Limb (tissue), 2 donors: ENCODE data around the gene DNAJC30.
"Not testable (repeated sequence)": the region's sequence is repeated elsewhere in the genome, so short reads cannot be mapped to it uniquely, and the experiment has no call there.

Experiments used
- DNase-seq, 2 donors: peaks; one replicate each; pipeline ENCODE4 v3.0.0-alpha.2; 2016; ENCODE audit errors: extremely low spot score in 2 of 2

The DNAJC30 gene

DNA sequence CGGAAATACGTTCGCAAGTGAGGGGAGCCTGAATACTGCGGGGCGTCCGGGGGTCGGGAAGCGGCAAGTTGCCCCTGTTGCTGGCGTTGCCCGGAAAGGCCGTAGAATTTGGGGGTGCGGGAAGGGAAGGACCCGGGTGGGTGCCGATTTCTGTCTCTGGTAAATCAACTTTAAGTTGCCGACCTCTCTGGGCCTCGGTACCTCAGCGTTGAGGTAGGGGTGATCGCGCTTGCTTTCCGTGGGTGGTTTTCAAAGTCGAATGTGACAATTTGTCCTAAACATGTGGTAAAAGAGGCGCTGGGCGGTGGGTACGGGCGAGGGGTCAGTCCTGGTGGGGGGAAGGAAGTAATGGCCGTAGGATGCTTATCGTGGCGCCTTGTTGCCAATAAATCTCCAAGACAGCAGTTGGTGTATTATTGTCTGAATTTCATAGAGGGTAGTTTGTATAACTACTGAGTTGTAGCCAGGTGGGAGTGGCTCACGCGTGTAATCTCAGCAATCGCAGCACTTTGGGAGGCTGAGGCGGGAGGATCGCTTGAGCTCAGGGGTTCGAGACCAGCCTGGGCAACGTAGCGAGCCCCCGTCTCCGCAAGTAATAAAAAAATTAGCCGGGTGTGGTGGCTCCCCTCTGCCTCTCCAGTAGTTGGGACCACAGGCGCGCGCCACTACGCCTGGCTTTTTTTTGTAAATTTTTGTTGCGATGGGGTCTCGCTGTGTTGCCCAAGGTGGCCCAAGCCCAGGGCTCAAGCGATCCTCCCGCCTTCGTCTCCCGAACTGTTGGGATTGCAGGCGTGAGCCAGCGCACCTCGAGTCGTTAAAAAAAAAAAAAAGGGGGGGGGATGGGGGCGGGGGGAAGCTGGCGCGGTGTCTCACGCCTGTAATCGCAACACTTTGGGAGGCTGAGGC, 788 bp upstream of the DNAJC30 start:
- no peak for DNase-seq

DNA sequence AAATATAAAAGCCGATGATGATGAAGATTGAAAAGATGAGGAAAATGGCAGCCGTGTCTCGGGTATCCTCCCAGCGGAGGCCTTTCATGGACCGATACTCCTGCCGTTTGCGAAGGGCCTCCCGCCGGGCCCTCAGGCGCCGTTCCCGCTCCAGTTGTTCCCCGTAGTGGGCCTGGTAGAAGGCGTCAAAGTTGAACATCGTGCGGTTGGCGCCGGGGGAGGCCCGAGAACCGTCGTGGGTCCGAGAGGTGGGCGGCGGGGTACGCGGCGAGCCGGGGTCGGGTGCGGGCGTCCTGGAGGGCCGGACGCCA, 553 bp downstream of the DNAJC30 start:
- DNase-seq = no peak

DNA sequence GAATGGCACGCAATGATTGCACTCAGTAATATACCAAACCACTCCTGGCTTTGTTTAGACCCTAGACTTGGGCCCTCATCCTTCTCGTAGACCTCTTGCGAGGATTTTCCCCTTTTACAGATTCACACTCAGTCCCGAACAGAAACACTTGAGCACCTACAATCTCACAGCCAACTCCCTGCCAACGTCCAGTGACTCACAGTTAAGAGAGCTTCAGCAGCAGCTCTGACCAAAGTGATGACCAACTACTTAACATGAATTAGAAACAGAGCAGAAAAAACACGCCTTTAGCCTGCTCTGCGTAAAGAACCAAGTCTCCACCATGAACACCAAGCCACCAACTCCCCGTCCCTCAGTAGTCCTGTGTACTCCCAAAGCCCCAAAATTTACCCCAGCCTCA, 2.2 kb downstream of the DNAJC30 start:
- no peak for DNase-seq

DNA sequence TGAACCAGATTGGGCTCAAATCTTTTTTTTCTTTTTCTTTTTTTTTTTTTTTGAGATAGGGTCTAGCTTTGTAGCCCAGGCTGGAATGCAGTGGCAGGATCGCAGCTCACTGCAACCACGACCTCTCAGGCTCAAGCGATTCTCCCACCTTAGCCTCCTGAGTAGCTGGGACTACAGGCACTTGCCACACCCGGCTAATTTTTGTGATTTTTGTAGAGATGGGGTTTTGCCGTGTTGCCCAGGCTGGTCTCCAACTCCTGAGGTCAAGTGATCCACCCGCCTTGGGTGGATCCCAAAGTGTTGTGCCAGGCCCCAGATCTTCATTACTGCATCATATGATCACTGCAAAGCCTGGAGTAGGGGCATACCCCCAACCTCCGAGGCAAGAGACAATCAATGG, 2.8 kb downstream of the DNAJC30 start:
- no peak for DNase-seq

DNA sequence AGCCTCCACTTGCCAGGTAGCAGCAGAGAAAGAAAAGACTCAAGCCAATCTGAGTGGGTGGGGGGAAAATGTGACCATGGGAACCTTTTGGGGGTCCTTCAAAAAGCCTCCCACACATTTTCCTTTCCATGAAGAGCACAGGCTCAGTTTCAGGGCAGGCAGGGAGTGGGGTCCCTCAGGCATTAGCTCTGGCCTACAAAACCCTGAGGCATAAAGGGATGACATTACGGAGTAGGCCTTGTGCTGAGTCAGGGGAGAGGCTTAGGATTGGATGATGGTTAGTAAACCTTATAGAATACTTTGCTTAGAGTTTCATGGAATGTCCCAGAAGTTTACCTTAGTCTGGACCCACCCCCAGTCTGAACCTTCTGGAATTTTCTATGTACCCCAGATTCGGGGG, 3.5 kb downstream of the DNAJC30 start:
- no peak for DNase-seq

DNA sequence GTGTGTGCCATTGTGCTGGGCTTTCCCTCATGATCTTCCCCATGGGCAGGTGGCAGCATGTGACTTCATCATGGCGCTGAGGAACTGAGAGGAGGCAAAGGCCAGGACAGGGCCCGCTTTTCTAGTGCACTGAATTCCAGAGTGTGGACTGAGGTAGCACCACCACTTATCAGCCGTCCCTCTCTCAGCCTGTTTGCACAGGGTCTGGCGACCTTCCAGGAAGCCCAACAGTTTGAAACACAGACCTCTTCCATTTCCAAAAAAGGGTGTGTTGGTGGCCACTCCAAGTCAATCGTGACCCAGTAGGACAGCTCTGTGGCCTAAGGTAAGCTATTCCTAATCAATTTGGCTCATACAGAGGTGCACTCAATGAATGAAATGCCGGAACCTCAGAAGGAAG, 4.4 kb downstream of the DNAJC30 start:
- no peak for DNase-seq

DNA sequence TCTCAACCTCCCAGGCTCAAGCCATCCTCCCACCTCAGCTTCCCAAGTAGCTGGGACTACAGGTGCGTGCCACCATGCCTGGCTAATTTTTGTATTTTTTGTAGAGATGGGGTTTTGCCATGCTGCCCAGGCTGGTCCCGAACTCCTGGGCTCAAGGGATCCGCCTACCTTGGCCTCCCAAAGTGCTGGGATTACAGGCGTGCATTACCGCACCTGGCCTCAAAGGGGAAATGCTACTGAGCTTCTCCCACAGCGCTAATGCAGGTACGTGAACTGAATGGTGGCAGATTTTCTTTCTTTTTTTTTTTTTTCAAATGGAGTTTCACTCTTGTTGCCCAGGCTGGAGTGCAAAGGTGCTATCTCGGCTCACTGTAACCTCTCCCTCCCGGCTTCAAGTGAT, 7.2 kb downstream of the DNAJC30 start:
- not testable (repeated sequence) for DNase-seq

DNA sequence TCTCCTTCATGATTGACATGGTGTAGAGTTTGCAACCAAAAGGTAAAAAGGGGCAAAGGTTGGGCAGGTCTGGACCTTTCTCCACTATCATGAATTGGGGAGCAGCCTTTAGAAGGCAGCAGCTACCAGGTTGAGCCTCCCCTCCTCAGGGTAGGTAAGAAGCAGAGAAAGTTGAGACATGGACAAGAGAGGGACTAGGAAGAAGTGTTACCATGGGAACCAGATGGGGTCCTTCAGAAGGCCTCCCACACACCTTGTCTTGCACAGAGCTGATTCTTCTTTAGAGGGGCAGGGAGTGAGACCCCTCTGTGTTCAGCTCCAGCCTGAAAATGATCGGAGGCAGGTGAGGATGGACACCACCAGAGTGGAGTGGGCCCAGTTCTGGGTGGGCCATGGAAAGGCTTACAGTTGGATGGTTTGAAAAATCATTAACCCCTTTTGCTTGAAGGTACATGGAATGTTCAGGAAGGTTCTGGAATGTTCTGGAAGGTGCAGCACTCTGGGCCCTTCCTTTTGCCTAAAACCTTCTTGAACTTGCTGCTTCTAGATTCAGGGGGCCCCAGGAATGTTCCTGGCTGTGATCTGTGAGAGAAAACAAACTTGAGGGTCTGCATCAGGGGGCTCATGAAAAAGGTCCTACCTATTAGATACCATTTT, 8.7 kb downstream of the DNAJC30 start:
- no peak for DNase-seq

DNA sequence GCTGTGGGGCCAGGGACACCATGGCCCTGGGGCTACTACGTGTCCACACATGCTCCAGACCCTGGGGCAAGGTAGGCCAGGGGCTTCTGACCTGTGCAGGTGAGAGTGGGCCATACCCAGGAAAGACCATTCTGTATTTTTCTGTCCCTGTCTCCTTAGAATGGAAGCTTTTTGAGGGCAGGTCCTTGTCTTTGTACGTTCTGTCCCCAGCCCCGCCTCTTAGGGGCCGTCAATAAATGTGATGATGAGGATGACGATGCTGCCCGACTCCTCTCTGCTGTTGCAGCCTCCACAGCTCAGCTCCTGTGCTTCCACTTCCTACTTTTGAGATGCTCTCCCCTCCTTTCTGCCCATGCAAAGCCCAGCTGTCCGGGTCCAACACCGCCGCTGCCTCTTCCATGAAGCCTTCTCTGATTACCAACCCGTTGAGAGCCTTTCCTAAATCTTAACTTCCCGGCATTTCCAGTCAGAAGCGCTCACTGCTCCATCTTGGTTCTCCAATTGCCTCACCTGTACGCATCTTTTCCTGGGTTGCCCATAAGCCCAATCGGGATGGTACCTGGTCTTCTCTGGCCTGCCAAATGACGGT, 11.3 kb downstream of the DNAJC30 start:
- DNase-seq = no peak

DNA sequence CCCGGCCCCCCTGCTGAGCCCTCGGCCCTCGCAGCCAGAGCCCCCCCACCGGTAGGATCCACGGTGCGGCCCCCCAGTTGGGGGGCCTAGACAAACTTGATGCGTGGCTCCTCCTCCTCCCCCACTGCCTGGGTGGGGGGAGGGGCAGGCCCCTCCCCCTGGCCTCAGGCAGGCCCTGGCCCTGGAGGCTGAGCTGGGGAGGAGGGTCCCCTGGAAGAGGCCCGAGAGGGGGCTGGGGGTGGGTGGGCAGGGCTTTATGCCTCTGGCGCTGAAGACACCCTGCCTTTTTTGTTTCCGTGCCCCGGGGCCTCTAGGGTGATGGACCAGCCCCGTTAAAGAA, 12.0 kb downstream of the DNAJC30 start:
- DNase-seq = no peak

DNA sequence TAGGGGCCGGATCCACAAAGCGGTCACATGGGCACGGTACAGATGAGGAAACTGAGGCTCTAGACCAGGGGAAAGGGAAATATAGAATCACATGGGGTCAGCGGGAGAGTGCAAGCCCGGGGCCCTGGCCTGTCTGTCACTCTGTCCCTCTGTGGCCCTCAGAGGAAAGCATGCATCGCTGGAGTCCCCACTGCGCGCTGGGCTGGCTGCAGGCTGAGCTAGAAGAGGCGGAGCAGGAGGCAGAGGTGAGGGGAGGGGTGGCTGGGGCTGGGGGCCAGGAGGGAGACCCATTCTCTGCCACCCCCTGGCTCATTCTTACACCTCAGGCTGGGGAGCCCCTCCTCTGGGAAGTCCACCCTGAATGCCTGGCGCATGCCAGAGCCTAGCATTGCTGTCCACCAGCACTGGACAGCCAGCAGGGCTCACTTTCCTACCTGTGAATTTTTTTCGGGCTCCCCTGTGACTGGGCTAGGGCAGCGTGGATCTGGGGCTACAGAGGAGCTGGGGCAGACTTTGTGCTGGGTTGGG, 13.3 kb downstream of the DNAJC30 start:
- no peak for DNase-seq

DNA sequence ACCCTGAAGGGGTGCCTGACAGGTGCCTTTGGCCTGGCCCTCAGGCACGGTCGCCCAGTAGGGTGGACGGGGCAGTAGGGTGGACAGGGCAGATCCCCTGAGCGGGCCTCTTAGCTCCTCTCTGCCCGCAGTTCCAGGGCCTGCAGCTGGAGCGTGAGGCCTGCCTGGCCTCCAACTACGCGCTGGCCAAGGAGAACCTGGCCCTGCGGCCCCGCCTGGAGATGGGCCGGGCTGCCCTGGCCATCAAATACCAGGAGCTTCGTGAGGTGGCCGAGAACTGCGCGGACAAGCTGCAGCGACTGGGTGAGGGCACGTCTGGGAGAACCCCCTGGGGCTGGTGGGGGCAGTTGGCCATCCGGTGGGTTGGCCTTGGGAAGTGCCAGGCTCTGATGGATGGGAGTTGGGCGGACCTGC, 14.0 kb downstream of the DNAJC30 start:
- no peak for DNase-seq

DNA sequence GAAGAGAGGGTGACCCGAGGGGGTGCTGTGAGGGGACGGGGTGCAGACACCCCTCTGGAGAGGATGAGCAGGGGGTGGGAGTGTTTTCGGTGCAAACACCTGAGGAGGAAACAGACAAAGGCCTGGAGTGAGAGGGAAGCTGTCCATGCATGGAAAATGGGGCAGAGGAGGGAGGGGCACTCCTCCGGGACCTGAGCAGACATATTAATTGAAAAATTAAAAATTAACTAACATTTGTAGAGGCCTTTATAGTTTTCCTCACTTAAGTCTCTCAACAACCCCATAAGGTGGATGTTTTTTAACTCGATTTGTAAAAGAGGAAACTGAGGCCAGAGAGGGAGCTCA, 14.4 kb downstream of the DNAJC30 start:
- no peak for DNase-seq

DNA sequence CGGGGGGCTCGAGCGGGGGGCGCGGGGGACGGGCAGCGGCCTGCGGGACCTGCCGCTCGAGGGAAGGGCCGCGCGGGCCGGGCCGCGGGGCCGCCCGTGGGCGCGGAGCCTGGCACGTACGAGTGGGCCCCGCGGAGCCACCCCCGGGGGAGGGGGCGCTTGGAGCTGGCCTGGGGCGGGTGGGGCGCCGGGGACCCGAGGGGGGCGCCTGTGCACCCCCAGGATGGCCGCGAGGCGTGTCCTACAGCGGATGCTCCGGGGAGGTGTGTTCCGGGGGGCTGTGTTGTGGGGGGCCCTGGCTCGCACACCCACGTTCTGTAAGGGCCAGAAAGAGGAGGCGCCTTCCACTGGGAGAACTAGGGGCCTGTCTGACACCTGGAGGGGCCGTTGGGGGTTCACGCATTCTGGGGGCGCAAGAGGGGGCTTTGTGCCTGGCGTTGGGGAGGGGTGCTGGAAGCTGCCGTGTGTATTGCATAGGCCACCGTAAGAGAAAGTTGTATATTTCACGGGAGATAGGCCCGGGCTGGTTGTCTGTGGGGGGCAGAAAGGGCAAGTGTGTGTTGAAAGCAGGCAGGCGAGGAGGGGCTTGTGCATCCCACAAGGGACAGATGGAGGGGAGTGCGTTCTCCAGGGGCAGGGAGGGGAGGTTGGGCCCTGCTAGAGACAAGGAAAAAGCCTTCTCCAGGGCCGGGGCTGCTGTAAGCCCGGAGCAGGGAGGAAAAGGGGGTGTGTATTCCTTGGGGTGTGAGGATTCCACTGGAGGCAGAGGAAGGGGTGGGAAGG, 15.0 kb downstream of the DNAJC30 start:
- DNase-seq = peak in 1 of 2 donors; percentile 49

DNA sequence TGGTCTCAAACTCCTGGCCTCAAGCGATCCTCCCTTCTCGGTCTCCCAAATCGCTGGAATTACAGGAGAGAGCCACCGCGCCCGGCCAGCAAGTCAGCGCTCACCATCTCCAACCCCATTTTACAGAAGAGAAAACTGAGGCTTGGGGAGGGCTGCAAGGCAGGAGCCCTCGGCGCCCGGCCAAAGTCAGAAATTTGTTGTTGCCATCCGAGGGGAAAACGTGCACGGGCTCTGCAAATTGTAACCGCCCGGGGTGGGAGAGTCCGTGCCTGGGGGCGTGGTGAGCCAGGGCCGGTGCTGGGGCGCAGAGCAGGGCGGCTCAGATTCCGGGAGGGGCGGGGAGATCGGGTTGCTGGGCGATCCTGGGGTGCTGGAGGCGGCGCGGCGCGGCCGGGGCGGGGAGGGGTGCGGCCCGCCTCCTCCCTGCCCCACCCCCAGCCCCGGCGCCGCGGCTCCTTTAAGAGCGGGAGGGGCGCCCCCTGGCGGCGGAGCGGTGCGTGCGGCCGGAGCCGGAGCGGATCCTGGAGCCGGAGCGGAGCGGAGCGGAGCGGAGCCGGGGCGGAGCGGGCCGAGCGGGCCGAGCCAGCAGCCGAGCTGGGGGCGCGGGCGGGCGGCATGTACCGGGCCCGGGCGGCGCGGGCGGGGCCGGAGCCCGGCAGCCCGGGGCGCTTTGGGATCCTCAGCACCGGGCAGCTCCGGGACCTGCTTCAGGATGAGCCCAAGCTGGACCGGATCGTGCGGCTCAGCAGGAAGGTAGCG, 15.7 kb downstream of the DNAJC30 start, which contains the start of gene VPS37D:
TSS of gene VPS37D (plus strand) at position 488 of the 759 bp plus-strand sequence. CDS start at position 616, 128 bp downstream.
- peak; percentile 88 to 97 for DNase-seq

DNA sequence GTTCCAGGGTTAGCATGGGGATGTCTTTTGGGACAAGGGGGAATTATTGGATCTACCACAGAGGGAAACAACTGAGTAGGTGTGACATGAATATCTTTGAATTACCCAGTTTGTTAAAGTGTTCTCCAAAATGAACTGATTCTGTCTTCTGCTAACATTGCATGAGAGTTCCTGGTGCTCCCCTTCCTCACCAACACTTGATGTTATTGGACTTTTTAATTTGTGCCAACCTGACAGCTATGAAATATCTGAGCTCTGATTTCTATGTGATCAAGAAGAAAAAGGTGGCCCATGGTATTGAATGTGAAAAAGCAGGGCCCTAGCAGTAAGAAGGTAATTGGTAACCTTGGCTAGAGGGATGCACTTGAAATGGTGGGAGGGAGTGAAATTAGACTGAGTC, 20.2 kb downstream of the DNAJC30 start:
- no peak for DNase-seq

DNA sequence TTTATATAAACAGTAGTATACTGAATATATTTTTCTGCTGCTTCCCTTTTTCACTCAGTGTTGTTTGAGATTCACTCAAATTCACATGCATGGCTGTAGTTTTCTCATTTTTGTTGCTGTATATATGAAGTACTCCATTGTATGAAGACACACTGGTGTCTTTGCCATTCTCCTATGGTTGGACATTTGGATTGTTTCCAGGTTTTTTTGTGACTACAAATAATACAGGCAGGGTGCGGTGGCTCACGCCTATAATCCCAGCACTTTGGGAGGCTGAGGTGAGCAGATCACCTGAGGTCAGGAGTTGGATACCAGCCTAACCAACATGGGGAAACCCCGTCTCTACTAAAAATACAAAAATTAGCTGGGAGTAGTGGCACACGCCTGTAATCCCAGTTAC, 22.7 kb downstream of the DNAJC30 start:
- DNase-seq = not testable (repeated sequence)

DNA sequence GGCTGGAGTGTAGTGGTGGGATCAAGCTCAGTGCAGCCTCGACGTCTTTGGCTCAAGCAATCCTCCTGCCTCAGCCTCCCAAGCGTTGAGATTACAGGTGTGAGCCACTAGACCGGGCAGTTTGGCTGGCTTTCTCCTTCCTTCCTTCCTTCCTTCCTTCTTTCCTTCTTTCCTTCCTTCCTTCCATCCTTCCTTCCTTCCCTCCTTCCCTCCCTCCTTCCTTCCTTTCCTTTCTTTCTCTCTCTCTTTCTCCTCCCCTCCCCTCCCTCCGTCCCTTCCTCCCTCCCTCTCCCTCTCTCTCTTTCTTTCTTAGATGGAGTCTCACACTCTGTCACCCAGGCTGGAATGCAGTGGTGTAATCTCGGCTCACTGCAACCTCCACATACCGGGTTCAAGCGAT, 23.3 kb downstream of the DNAJC30 start:
- DNase-seq = no peak

DNA sequence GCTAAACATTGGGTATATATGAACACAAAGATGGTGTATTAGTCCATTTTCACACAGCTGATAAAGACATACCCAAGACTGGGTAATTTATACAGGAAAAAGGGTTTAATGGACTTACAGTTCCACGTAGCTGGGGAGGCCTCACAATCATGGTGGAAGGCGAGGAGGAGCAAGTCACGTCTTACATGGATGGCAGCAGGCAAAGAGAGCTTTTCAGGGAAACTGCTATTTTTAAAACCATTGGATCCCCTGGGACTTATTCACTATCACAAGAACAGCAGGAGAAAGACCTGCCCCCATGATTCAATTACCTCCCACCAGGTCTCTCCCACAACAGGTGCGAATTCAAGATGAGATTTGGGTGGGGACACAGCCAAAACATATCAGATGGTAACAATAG, 27.9 kb downstream of the DNAJC30 start:
- not testable (repeated sequence) for DNase-seq

DNA sequence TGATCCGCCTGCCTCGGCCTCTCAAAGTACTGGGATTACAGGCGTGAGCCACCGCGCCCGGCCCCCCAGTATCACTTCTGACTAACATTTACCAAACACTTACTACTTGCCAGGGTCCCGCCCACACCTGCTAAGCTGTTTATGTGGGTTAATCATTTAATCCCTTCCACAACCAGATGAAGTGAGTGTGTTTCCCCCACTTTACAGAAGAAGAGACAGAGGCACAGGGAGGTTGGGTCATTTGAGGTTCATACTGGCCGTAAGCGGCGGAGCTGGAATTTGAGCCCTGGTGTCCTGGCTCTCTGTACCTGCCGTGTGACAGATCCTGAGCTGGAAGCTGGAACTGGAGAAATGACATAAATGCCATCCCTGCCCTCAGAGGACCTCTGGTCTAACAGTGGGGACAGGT, 30.7 kb downstream of the DNAJC30 start:
- no peak for DNase-seq

DNA sequence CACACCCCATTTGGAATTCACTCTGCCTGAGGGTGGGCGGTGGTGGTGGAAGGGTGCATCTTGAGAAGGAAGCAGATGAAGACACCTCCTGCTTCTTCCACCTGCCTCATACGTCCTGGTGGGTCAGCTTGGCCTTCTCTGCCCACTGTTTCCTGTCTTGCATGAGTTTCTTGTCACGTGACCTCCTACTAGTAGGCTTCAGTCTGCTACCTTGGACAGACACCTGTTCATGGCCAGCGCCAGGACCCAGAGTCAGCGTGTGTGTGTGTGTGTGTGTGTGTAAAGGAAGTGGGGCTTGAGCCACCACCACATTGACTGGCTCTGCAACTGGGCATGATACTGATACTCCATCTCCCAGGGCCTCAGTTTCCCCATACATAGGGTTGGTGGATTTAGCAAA, 32.7 kb downstream of the DNAJC30 start:
- no peak for DNase-seq
